Choroid plexus epithelial cell (primary cell): ENCODE results near the gene CYP39A1.

Source experiments
- DNase-seq: peaks from one replicate; pipeline ENCODE4 v3.0.0-alpha.2; 2010; ENCODE audit warnings: low read depth
- H3K4me3 ChIP-seq: 2 replicates; pipeline ENCODE4 v1.5.1; 2011; ENCODE audit warnings: low read depth, mild to moderate bottlenecking, control low read depth, low read length, moderate library complexity
- CTCF ChIP-seq: conservative IDR thresholded peaks from 2 replicates; pipeline ENCODE4 v1.5.1; 2011; ENCODE audit warnings: low read depth, mild to moderate bottlenecking, control low read depth, inconsistent platforms, low read length, moderate library complexity

The CYP39A1 gene

GRCh38 chr6:46502486-46503119, 150.0 kb downstream of the CYP39A1 start:
- no peak overlapping the region for H3K4me3 ChIP-seq
- no peak for TF ChIP-seq CTCF
- no peak for DNase-seq

GRCh38 chr6:46501136-46502089, 151.2 kb downstream of the CYP39A1 start:
- no peak overlapping the region for H3K4me3 ChIP-seq
- TF ChIP-seq CTCF = no peak
- peak; percentile 35 for DNase-seq

- no peak for DNase-seq
- TF ChIP-seq CTCF = no peak
- H3K4me3 ChIP-seq = no peak overlapping the region
Observed at GRCh38 chr6:46500382-46500781, 152.2 kb downstream of the CYP39A1 start.
